NCI-H510A (cell line): Measurements from ENCODE around the gene KHNYN.

Experiments used
- DNase-seq: peaks from one replicate; lab custom pipeline; 2025; lab: John Stamatoyannopoulos, UW

The KHNYN gene

GRCh38 chr14:24422694-24423601 is 6.8 kb upstream of the KHNYN start:
- no peak for DNase-seq

- DNase-seq = peak; percentile 23
These were observed 4.0 kb upstream of the KHNYN start for GRCh38 chr14:24425704-24426103.

GRCh38 chr14:24426150-24426911 is 3.4 kb upstream of the KHNYN start:
- DNase-seq = no peak

GRCh38 chr14:24426912-24427536 is 2.7 kb upstream of the KHNYN start:
- DNase-seq = peak; percentile 41

GRCh38 chr14:24427537-24428508 is 1.9 kb upstream of the KHNYN start:
- no peak for DNase-seq

GRCh38 chr14:24428628-24429394 is 943 bp upstream of the KHNYN start:
- DNase-seq = no peak

GRCh38 chr14:24430143-24430681 is 458 bp downstream of the KHNYN start:
- DNase-seq = peak; percentile 73

- DNase-seq = peak; percentile 10
These were observed 1.2 kb downstream of the KHNYN start for GRCh38 chr14:24430682-24431568.

GRCh38 chr14:24431569-24432258 is 2.0 kb downstream of the KHNYN start:
- DNase-seq = peak; percentile 83

GRCh38 chr14:24432259-24433131 is 2.7 kb downstream of the KHNYN start:
- no peak for DNase-seq

- DNase-seq = no peak
These were observed 4.3 kb downstream of the KHNYN start for GRCh38 chr14:24434036-24434435.

- no peak for DNase-seq
These were observed 4.9 kb downstream of the KHNYN start for GRCh38 chr14:24434676-24435075.

- no peak for DNase-seq
These were observed 5.5 kb downstream of the KHNYN start for GRCh38 chr14:24435192-24435810.

GRCh38 chr14:24435998-24436354 is 6.2 kb downstream of the KHNYN start:
- DNase-seq = no peak

GRCh38 chr14:24436355-24437019 is 6.7 kb downstream of the KHNYN start:
- peak; percentile 6 for DNase-seq

- DNase-seq = no peak
These were observed 7.4 kb downstream of the KHNYN start for GRCh38 chr14:24437020-24437735.
